Right atrium auricular region (tissue), 2 donors: ENCODE measurements around the gene ASAP2. TPM values are rescaled to one million over a fixed set of nuclear protein-coding genes. Genes with fewer than 3 reads are reported as not detected.
A peak's percentile ranks its signal among the peaks of the same experiment; 100 is the strongest.

ENCODE experiments used
- DNase-seq: peaks from one replicate; pipeline ENCODE4 v3.0.0-alpha.2; 2019; ENCODE audit warnings: low spot score
- H3K27ac ChIP-seq, 2 donors: fragments of 200-600 bp; sonication (generic); 1 replicate in 1 of 2; 2 replicates in 1 of 2; pipeline ENCODE4 v1.5.1; 2016 to 2019
- H3K27me3 ChIP-seq, 2 donors: fragments of 200-600 bp; sonication (generic); one replicate each; pipeline versions ENCODE4 v1.5.1 to v1.6.0; 2017 to 2019
- H3K36me3 ChIP-seq: fragments of 200-600 bp; sonication (generic); one replicate; pipeline ENCODE4 v1.5.1; 2016
- H3K4me1 ChIP-seq, 2 donors: fragments of 200-600 bp; sonication (generic); one replicate each; pipeline versions ENCODE4 v1.5.1 to v1.6.0; 2017 to 2019
- H3K4me3 ChIP-seq, 2 donors: fragments of 200-600 bp; sonication (generic); 1 replicate in 1 of 2; 2 replicates in 1 of 2; pipeline ENCODE4 v1.5.1; 2017 to 2019; ENCODE audit warnings: mild to moderate bottlenecking in 1 of 2, moderate library complexity in 1 of 2
- H3K9me3 ChIP-seq, 2 donors: fragments of 200-600 bp; sonication (generic); one replicate each; pipeline ENCODE4 v1.5.1; 2019
- total RNA-seq, 2 donors: library from RNA; depleted of rRNA; stranded (reverse); fragments of >200 nt; gene quantifications; one replicate each; pipeline ENCODE4 v1.1.0, GENCODE V29; 2016
- TF ChIP-seq, protein P1 (sequence below), 2 donors: fragments of 200-600 bp; sonication (generic); IDR thresholded peaks; one replicate each; pipeline ENCODE4 v1.5.1; 2019; ENCODE audit warnings: antibody characterized with exemption in 2 of 2

ASAP2 gene
- total RNA-seq, 2 donors from 2014 or later = 13.2 to 20.3 TPM

DNA sequence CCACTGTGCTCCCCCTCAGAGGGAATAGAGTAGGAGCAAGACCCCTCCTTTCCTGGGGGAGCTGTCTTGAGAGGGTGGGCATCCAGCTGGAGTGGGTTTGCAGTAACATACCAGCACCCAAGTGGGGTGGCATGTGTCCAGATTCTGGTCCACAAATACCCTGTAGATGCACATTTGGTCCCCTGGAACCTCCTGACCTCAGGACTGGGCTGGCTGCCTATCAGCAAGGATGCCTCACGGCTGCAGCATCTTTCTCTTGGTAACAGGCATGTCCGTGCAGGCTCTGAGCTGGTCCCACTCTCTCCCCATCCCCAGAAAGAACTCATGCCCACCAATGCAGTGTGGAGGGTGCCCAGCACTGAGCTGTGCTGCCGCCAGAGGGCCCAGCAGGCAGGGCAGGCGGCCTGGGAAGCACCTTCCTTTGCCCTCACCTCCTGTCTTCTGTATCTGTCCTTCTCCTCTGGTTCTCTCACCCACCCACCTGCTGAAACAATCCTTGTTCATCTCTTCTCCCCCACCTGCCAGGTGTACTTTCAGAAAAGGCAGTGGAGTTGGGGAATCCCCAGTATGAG is 169.3 kb downstream of the ASAP2 start:
- TF ChIP-seq, protein P1, sequence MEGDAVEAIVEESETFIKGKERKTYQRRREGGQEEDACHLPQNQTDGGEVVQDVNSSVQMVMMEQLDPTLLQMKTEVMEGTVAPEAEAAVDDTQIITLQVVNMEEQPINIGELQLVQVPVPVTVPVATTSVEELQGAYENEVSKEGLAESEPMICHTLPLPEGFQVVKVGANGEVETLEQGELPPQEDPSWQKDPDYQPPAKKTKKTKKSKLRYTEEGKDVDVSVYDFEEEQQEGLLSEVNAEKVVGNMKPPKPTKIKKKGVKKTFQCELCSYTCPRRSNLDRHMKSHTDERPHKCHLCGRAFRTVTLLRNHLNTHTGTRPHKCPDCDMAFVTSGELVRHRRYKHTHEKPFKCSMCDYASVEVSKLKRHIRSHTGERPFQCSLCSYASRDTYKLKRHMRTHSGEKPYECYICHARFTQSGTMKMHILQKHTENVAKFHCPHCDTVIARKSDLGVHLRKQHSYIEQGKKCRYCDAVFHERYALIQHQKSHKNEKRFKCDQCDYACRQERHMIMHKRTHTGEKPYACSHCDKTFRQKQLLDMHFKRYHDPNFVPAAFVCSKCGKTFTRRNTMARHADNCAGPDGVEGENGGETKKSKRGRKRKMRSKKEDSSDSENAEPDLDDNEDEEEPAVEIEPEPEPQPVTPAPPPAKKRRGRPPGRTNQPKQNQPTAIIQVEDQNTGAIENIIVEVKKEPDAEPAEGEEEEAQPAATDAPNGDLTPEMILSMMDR (IDR thresholded peaks at IDR 0.05) = no peak
- Histone ChIP-seq H3K9me3 (no peaks in the 10 kb centered on the region), H3K4me1 (peaks cover 0 to 28% of the 10 kb centered on the region in 2 donors), H3K4me3 (no peak overlapping the region), H3K27ac (no peak overlapping the region), H3K27me3 (no peaks in the 10 kb centered on the region), H3K36me3 (peaks cover 26% of the 10 kb centered on the region)
- no peak for DNase-seq

GRCh38 chr2:9377461-9378097 is 171.0 kb downstream of the ASAP2 start:
- DNase-seq = no peak
- TF ChIP-seq, protein P1 (IDR thresholded peaks at IDR 0.05) = no peak
- Histone ChIP-seq H3K27me3 (no peaks in the 10 kb centered on the region), H3K36me3 (peaks cover 10% of the 10 kb centered on the region), H3K27ac (peak overlapping the region; percentile 59 to 75), H3K9me3 (no peaks in the 10 kb centered on the region), H3K4me3 (no peak overlapping the region), H3K4me1 (peaks cover 0 to 33% of the 10 kb centered on the region in 2 donors)

GRCh38 chr2:9378433-9379390 is 172.1 kb downstream of the ASAP2 start:
- TF ChIP-seq, protein P1 (IDR thresholded peaks at IDR 0.05) = no peak
- Histone ChIP-seq H3K27me3 (no peaks in the 10 kb centered on the region), H3K4me1 (peaks cover 0 to 33% of the 10 kb centered on the region in 2 donors), H3K9me3 (no peaks in the 10 kb centered on the region), H3K4me3 (no peak overlapping the region), H3K36me3 (peaks cover 5% of the 10 kb centered on the region), H3K27ac (peak overlapping the region; percentile 59 to 75)
- peak; percentile 86 for DNase-seq

DNA sequence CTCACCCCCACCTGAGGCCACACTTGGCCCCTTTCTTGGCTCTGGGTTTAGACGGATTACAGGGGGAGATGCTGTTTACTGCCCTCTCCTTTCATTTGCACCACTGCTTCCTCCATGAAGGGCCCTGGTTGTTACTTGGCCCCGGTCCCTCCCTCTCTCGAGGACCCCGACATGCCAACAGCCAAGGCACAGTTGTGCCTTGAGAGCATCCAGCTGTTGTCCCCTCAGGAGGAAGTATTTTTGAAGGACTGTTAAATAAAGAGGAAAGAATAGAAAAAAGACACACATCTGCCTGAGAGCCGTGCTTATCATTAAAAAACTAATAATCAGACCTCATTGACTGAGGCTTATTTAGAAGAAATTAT is 172.8 kb downstream of the ASAP2 start:
- no peak for DNase-seq
- Histone ChIP-seq H3K4me1 (peaks cover 0 to 33% of the 10 kb centered on the region in 2 donors), H3K9me3 (no peaks in the 10 kb centered on the region), H3K27ac (peak overlapping the region; percentile 59 to 75), H3K27me3 (no peaks in the 10 kb centered on the region), H3K4me3 (no peak overlapping the region), H3K36me3 (peaks cover 5% of the 10 kb centered on the region)
- TF ChIP-seq, protein P1 (IDR thresholded peaks at IDR 0.05) = no peak

DNA sequence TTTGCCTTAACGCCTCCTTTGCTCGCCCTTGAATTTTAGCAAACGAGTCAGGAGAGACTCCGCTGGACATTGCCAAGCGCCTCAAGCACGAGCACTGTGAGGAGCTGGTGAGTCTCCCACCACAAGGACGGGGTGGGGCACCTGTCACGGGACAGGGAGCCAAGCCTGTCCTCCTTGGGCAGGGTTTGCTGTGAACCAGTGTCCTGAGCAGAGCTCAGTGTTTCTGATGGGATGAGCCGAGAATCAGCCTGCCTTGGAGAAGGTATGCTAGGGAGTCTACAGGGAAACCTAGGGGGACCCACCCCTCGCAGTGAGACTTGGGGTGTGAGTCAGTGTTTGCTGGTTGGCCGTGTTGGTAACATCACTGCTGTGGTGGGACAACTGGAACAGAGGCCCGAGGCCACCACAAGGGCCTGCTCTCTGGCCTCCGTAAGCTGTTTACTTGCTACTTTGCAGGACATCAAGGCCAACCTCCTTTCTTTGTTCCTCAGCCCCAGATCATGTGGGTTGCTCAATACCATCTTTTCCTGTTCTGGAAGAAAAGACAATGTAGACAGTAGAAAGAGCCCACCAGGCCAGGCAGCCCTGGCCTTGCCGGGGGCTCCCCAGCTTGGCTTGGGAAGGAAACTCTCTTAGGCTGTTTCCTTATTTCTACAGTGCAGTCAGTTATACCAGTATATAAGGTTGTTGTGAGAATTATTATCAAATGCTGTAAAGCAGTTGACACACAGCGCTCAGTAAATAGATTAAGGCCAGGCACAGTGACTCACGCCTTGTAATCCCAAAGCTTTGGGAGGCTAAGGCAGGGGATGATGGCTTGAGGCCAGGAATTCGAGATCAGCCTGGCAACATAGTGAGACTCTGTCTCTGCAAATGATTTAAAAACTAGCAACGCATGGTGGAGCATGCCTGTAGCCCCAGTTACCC is 174.4 kb downstream of the ASAP2 start:
- Histone ChIP-seq H3K36me3 (peaks cover 1% of the 10 kb centered on the region), H3K9me3 (no peaks in the 10 kb centered on the region)
- DNase-seq = peak; percentile 88

More for the DNA sequence above, 174.4 kb downstream of the ASAP2 start:
- Histone ChIP-seq H3K27ac (peak overlapping the region; percentile 64 to 81), H3K27me3 (no peaks in the 10 kb centered on the region), H3K4me3 (no peak overlapping the region), H3K4me1 (peaks cover 0 to 33% of the 10 kb centered on the region in 2 donors)
- TF ChIP-seq, protein P1 (IDR thresholded peaks at IDR 0.05) = no peak
